Endodermal cell (in vitro differentiated cells): ENCODE data around the gene GPR183. TPM values are rescaled to one million over a fixed set of nuclear protein-coding genes. Genes with fewer than 3 reads are reported as not detected.

ENCODE experiments used
- DNase-seq: peaks from one replicate; pipeline ENCODE4 v3.0.0-alpha.2; 2017
- H3K27ac ChIP-seq: 2 replicates; pipeline ENCODE4 v1.5.1; 2013; ENCODE audit warnings: mild to moderate bottlenecking, low read depth, low read length, moderate library complexity
- H3K27me3 ChIP-seq: 2 replicates; pipeline ENCODE4 v1.6.1; 2013; ENCODE audit warnings: mild to moderate bottlenecking, low read length, moderate library complexity; ENCODE audit not compliant: insufficient read depth, control insufficient read depth, poor library complexity, severe bottlenecking
- H3K36me3 ChIP-seq: 2 replicates; pipeline ENCODE4 v1.7.0; 2013; ENCODE audit warnings: mild to moderate bottlenecking, low read length, moderate library complexity; ENCODE audit not compliant: control insufficient read depth, insufficient read depth
- H3K4me1 ChIP-seq: one replicate; pipeline ENCODE4 v1.7.0; 2013; ENCODE audit warnings: low read length; ENCODE audit not compliant: control insufficient read depth, insufficient read depth
- H3K4me3 ChIP-seq: 2 replicates; pipeline ENCODE4 v1.5.1; 2013; ENCODE audit warnings: mild to moderate bottlenecking, low read length, moderate library complexity
- H3K9ac ChIP-seq: 2 replicates; pipeline ENCODE4 v1.6.1; 2013; ENCODE audit warnings: mild to moderate bottlenecking, low read length, moderate library complexity; ENCODE audit not compliant: poor library complexity, severe bottlenecking; ENCODE audit errors: extremely low read depth
- H3K9me3 ChIP-seq: 2 replicates; pipeline ENCODE4 v1.6.1; 2013; ENCODE audit warnings: mild to moderate bottlenecking, low read length, moderate library complexity; ENCODE audit not compliant: control insufficient read depth
- H3K27ac Mint-ChIP-seq: 2 replicates; pipeline ENCODE4 v1.8.0; 2020; ENCODE audit warnings: mixed read lengths
- H3K27me3 Mint-ChIP-seq: 2 replicates; pipeline ENCODE4 v1.8.0; 2021; ENCODE audit warnings: mild to moderate bottlenecking, mixed read lengths; ENCODE audit not compliant: insufficient read depth
- H3K36me3 Mint-ChIP-seq: 2 replicates; pipeline ENCODE4 v1.8.0; 2020; ENCODE audit warnings: low read depth, mixed read lengths
- H3K4me1 Mint-ChIP-seq: 2 replicates; pipeline ENCODE4 v1.8.0; 2020; ENCODE audit warnings: mixed read lengths
- H3K4me3 Mint-ChIP-seq: 2 replicates; pipeline ENCODE4 v1.8.0; 2020; ENCODE audit warnings: mild to moderate bottlenecking, moderate library complexity, mixed read lengths
- H3K9me3 Mint-ChIP-seq: 2 replicates; pipeline ENCODE4 v1.8.0; 2020; ENCODE audit warnings: mild to moderate bottlenecking, mixed read lengths
- CTCF ChIP-seq: fragments of 200-600 bp; sonication (generic); conservative IDR thresholded peaks from 2 replicates; pipeline ENCODE4 v1.5.0; 2021; ENCODE audit warnings: antibody characterized with exemption, mild to moderate bottlenecking
- WGBS, 2 experiments: methylation state at CpG; one replicate each; pipeline versions ENCODE4 v1.1.5 to v1.1.7; 2013; ENCODE audit warnings: missing lambda C conversion rate in 2 of 2, mixed read lengths in 1 of 2; ENCODE audit not compliant: insufficient coverage in 1 of 2, insufficient read length in 1 of 2; 5-methylcytosine and 5-hydroxymethylcytosine counted together
- total RNA-seq, 2 donors: library from RNA; stranded (reverse); fragmentation: NEBNext Ultra II Directional in 1 of 2; extraction: Animal tissue kit (Norgen Biotek cat#: 25700) in 1 of 2; gene quantifications; 2 replicates in 1 of 2; 3 replicates in 1 of 2; pipeline ENCODE4 v1.2.1, GENCODE V29; 2021

GPR183 gene
- total RNA-seq, 2 donors from 2014 or later = 0.62 TPM; not detected in 1

DNA sequence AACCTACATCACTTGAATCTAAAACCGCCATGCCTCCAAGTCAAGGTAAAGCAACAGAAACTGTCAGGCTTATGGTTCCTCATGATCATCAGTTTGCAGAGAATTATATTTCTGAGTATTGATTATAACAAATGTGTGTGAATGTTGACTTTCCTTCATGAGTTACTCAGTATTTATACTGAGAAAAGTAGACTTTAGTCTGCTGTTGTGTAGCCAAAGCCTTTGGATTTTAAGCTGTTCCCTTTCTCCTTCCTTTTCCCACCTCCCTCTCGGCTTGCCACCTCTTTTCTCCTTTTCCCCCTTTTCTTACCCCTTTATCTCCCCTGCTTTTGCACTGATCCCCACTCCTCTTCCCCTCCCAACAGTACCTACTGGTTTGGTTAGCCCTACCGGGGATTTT, 28.4 kb downstream of the GPR183 start:
- Mint-ChIP-seq H3K36me3 (peaks cover 14% of the 10 kb centered on the region), H3K9me3 (no peaks in the 10 kb centered on the region), H3K4me3 (no peak overlapping the region), H3K27me3 (no peaks in the 10 kb centered on the region), H3K4me1 (peaks cover 22% of the 10 kb centered on the region), H3K27ac (no peak overlapping the region)
- TF ChIP-seq CTCF = no peak
- no peaks in the 10 kb centered on the region for H3K9me3 ChIP-seq
- no peak overlapping the region for H3K4me3 ChIP-seq
- no peak overlapping the region for H3K9ac ChIP-seq
- H3K27ac ChIP-seq = no peak overlapping the region
- H3K27me3 ChIP-seq = no peaks in the 10 kb centered on the region
- no peak for DNase-seq
- H3K4me1 ChIP-seq = peaks cover 3% of the 10 kb centered on the region
- 80 to 93% methylated on average over 1 to 3 of the region's 3 CpGs for WGBS, 2 experiments
- peaks cover 42% of the 10 kb centered on the region for H3K36me3 ChIP-seq

- no peaks in the 10 kb centered on the region for H3K9me3 ChIP-seq
- no peak overlapping the region for H3K4me3 ChIP-seq
- Mint-ChIP-seq H3K4me1 (peaks cover 24% of the 10 kb centered on the region), H3K9me3 (no peaks in the 10 kb centered on the region), H3K27ac (no peak overlapping the region), H3K4me3 (no peak overlapping the region), H3K27me3 (no peaks in the 10 kb centered on the region), H3K36me3 (peaks cover 14% of the 10 kb centered on the region)
- DNase-seq = no peak
- no peak overlapping the region for H3K9ac ChIP-seq
- H3K27ac ChIP-seq = no peak overlapping the region
- no peak for TF ChIP-seq CTCF
- H3K36me3 ChIP-seq = peaks cover 42% of the 10 kb centered on the region
- H3K4me1 ChIP-seq = peaks cover 3% of the 10 kb centered on the region
- H3K27me3 ChIP-seq = no peaks in the 10 kb centered on the region
- WGBS, 2 experiments = 94 to 100% methylated on average over 3 to 5 of the region's 5 CpGs
Observed at GRCh38 chr13:99278200-99278599, 29.0 kb downstream of the GPR183 start.

DNA sequence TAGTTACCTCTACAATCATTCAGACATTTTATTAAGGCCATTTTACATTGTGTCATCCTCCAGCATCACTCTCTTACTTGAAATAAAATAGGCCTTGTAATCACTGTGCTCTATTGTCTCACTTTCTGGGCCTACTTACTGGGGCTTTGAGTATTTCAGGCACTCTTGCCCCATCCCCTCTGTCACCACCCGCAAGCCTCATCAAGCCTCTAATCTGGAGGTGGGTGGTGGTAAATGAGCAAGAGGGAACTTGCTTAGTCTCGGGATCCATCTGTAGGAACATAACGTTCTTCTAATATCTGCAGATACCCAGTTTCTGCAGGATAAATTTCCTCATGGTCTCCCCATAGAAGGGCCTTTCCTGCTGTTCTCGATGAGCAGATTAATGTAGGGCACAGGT, 29.6 kb downstream of the GPR183 start:
- peaks cover 26% of the 10 kb centered on the region for H3K4me1 Mint-ChIP-seq
- no peaks in the 10 kb centered on the region for H3K27me3 Mint-ChIP-seq
- Histone ChIP-seq H3K9me3 (peaks cover 2% of the 10 kb centered on the region), H3K27me3 (no peaks in the 10 kb centered on the region), H3K4me1 (peaks cover 3% of the 10 kb centered on the region), H3K36me3 (peaks cover 43% of the 10 kb centered on the region), H3K27ac (no peak overlapping the region), H3K9ac (no peak overlapping the region), H3K4me3 (no peak overlapping the region)
- 97 to 100% methylated on average over 2 to 4 of the region's 4 CpGs for WGBS, 2 experiments
- peaks cover 16% of the 10 kb centered on the region for H3K36me3 Mint-ChIP-seq
- peaks cover 2% of the 10 kb centered on the region for H3K9me3 Mint-ChIP-seq
- H3K27ac Mint-ChIP-seq = no peak overlapping the region
- no peak overlapping the region for H3K4me3 Mint-ChIP-seq
- DNase-seq = no peak
- no peak for TF ChIP-seq CTCF
